HG03558 (cell line): ENCODE results near the gene BARX2.

Experiments
- ATAC-seq: cut with Tn5 transposase; IDR thresholded peaks from one replicate; pipeline ENCODE4 v1.9.1; 2021; ENCODE audit warnings: moderate number of reproducible peaks; ENCODE audit not compliant: unreplicated experiment; ENCODE audit errors: extremely low read depth

The BARX2 gene

DNA sequence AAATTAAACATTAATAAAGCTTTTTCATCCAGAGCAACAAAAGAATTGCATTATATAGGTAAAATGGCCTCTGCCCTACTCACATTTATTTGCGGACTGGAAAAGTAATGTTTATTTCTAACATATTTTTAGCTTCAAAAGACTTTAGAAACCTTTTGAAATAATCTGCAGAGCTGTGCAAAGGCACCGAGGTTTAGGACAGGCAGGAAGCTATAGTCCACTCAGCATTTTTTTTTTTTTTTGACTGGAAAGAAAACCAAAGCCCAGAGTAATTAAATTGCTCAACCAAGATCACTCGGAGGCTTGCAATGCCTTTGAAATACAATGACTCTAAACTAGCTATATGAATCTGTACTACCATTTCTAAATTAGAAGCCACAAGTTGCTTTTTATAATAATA, 19.1 kb downstream of the BARX2 start:
- no peak for ATAC-seq

DNA sequence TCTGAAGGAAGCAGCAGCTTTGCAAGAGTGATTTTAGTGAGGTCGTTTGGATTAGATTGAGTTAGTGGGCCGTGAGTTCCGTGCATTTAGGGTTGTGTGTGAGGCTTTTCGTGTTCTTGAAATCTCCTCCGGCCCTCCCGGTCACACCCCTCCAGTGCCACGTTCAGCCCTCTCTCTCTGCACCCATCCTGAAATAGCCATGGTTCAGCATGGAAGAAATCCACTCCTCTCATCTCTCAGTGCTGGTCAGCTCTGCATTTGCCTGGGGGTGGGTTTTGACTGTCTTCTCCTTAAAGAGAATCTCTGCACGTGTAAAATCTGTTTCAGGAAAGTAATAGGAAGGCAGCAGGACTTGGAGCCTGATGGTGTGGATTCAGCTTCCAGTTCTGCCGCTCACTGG, 19.8 kb downstream of the BARX2 start:
- ATAC-seq = no peak

DNA sequence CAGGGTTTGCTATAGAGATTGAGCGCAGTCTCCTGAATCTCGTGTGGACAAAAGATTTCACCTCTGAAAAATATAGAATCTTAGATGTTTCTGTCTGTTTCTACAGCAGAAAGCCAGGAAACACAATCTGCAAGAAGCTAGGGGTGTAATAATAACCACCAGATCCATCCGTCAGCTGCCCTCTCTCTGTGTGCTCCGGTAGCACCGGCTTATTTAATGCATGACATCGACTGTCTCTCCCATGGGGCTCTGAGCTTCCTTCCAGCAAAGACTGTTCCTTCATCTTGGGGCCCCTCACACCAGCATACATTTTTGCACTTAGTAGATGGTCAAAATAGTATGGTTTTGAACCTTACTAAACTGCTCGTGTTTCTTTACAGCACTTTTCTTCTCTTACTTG, 20.2 kb downstream of the BARX2 start:
- no peak for ATAC-seq

DNA sequence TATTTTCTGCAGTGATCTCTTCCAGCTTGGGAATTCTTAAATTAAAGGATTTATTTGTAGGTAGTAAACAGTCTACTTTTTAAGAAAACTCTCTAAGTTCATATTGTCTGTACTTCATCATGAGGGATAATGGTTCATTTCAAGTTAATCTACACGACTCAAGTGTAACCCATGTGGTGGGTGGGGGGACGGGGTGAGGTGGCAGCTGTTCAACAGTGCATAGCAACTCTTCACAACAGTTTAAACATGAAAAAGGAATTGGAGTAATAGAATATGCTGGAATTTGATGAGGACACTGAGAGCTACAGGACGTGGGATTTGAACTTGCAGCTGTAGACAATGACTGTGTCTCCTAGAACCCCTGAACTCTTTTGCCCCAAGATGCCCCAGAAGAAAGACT, 20.8 kb downstream of the BARX2 start:
- no peak for ATAC-seq

DNA sequence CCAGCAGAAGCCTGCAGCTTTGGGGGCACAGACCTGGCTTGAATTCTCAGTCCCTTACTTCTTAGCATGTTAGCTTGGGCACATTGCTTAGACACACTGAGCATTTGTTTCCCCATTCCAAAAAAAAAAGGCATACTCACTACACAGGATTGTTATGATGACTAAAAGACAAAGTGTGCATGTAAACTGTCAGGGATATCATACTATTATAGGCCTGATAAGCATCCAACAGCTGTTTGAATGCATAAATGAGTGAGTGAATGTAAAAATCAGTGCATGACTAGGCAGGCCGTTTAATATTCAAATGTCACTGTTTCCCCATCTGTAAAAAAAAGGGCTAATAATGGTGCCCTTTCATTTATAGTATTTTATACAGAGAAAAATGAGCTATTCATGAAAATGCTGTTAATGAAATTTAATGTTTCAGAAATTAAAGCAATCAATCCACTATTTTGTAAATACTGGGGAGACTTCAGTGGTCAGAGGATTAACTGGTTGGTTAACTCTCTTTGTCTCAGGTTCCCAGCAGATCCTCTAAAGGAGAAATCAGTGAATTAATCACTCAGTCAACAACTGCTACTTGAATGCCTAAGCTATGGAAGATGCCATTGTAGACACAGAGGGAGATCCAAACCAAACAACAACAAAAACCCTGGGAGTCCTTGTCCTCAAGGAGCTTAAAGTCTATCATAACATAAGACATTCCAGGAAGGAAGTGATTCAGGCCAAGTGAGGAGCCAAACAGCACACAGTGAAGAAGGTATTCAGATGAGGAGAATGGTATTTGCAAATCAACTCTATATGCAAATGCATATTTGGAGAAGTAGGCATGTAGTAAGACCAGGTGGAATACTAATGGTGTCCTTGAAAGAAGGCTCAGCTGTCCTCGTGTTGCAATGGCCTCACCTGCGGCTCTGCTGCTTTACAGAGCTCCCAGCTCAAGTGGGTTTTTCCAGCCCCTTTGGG, 26.8 kb downstream of the BARX2 start:
- no peak for ATAC-seq

DNA sequence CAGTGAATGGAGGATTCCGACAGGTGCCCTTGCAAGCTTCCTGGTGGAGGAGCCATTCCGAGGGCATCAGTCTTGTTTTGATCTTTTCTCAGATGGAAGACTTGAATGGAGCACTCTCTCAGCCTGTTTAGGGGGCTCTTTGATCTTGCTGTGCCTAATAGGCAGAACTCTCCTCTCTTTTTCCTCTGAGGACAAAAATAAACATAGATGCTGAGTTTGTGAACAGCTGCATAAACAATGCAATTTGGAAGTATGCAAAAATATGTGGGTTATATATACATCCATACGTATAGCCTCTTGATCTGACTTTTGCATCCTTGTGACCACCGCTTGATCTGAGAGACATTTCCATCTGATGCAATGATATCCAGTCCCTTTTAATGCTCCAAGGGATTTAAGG, 29.1 kb downstream of the BARX2 start:
- no peak for ATAC-seq

DNA sequence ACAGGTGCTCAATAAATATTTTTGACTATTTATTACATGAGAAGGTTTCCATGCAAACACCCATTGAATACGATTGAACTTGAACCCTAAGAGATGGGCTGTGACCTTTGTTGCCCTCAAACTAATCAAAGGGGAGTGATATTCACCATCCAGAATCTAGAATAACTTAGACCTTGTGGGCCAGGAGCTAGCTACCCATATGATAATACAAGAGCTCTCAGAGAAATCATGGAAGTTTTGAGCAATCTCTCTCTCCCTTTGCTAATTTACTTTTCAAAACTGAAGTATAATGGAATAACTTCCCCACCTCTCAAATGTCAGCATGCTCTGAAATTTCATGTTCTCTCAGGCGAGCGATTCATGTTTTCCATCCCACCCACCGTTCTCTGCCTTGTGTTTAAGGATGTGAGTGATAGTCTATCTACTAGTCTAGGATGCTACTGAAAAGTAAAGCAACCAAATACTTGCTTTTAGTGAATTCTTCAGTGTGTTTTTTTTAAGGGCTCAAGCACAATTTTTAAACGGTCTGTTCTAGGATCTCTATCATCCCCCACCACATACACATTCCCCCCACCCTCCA, 33.3 kb downstream of the BARX2 start:
- no peak for ATAC-seq

DNA sequence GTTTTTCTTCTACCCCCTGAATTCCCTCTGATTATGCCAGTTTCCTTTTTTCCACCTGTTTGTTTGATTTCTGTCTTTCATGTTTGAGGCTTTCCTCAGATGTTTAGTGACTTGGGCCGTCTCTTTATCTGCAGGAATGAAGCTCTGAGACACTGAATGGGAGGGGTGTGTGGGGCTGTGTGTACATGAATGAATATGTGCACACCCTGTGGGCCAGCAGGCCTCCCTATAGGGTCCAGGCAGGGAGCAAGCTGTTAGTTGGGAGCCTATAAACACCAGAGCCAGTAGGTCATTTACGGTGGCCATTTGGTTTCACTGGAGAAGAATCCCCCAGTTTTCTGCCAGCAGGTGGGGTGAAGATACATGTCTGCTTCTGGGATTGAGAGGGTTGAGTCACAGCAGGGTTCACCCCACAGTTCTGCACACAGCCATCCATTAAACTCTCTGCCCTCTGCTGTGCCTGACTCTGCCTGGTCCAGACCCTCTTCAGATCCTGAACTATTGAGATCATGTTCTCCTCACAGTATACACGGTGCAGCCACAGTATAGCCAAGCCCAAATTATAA, 34.8 kb downstream of the BARX2 start:
- no peak for ATAC-seq

DNA sequence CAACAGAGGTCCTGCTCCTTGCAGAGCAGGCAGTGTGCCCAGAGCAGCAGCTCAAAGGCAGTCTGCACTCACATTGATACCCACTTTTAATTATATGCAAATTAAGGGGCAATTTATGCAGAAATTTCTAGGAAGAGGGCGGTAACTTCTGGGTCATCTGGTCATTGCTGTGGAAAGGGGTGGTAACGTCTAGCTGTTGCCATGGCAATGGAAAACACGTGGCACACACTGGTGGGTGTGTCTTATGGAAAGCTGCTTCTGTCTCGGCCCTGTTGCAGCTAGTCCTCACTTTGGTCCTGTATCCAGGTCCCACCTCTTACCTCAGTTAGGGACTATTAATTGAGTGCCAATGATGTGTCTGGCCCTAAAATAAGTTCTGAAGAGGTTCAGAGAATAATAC, 36.8 kb downstream of the BARX2 start:
- no peak for ATAC-seq

DNA sequence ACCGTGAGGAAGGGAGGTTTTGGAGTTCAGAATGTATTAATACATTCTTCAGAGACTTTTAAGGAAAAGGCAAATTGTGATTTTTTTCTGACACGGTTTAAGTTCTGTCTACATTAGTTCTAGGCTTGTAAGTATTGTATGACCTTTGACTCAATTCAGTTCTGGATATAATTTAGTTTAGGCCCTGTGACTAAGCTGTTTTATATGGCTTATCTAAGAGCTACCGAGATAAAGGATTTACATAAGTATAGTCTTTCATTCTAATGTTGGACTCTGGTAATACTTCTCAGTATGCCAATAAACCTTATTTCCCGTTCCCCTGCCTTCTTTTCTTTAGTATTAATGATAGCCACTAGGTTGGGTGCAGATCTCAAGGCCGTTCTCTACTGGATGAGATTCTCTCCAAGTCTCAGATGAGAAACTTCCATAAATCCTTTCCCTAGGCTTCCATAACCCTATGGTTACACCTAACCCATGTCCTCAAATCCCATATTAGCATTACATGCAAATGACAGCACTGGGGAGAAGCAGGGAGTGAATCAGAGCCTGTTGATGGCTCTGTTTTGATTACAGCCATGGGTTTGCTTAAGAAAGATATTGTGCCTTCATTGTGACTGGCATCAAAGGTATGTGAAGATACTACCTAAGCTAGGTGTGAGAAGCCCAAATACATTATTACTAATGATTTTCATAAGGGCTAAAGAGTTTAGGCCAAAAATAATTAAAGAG, 38.7 kb downstream of the BARX2 start:
- no peak for ATAC-seq

DNA sequence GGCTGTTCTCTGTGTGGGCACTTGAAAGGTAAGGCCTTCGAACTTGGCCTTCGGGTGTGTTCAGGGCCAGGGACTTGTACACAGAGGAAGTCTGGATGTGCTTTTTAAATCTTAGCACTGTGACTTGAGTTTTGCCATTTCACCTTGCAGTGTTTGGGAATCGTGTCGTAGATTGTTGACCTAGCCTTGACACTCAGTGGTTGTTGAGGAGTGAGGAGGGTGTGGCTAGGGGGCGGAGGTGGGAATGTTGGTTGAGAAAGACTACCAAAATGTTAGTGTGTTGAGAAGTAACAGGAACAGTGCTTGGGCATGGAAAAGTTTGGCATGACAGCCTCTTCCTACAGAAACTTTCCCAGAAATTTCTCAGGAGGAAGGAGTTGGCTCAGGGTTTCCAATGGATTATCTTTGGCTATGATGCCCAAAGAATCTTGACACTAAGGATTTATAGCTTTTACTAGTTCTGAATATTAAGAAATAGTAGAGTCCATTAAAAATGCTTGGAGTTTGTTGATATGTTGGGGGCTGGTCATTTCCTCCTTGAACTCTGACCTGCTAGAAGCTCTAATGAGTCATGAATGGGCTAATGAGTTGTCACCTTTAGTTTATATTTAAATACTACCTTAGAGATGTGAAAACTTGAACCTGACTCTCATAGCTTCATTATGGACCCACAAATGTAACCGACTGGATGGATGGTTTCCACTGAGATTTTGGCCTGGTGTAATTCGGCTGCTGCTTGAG, 40.6 kb downstream of the BARX2 start:
- ATAC-seq = no peak

DNA sequence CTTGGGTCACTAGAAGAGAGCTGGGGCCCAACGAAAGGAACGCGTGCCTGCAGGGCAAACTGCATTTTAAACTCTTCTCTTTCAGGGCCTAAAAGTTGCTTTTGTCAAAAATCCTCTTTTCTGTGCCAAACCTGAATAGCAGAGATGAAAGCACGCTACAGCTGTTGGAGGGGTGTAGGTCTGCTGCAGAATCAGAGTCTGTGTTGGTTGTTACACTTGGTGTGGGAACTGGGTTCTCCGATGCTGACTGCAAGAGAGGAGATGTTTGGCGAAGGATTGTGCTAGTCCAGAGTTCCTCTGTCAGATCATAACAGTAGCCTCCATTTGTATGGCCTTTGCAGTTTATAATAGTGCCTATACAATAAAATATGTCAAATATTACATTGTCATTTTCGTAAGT, 41.8 kb downstream of the BARX2 start:
- ATAC-seq = peak; percentile 11

DNA sequence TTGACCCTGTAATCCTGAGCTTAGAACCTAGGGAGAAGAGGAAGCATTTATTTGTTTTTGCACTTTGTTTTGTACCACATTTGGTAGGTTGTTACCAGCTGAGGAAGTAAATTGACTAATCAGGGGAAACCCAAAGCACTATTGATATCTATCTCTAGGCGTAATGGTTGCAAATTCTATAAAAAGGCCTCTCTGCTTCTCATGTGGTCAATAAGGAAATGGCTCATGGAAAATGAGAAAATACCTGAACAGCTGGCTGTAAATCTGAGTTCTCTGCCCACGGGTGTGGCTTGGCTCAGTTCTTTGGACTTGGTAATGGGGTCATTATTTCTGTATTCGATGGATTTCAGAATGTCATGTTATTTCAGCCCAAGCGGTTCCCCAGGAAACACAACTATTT, 42.4 kb downstream of the BARX2 start:
- ATAC-seq = peak; percentile 81

DNA sequence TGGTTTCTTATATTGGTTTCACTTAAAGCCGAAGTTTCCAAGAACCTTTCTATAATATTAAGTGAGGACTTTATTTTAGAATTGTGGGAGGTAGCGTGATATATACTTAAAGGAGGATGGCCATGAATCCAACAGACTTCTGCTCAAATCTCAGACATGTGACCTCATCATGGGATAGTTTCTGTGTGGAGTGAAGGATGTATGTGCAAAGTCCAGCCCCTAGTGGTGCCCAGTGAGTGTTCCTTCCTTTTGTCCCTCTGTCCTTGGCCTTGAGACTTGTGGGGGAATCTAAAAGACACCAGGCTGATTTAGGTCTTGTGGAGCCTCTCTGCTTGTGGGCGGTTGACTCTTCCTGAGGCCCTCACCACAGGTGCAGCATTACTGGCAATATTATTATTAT, 43.7 kb downstream of the BARX2 start:
- no peak for ATAC-seq

DNA sequence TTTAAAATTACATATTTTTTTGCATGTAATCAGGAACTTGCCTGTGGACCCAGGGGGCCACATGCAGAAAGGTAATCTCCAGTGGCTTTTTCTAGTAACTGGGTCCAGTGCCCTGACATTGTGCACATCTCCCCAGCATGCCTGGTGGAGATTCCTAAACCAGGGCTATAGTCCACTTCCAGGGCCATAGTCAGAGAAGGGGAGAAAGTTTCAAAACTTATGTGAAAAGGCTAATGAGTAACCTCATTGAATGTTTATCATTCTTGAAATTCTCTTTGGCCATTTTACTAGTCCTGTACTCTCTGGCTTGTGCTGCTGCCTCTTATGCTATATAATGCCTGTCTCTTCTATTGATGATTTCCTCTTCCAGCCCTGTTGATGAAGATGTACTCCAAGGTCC, 47.8 kb downstream of the BARX2 start:
- no peak for ATAC-seq

DNA sequence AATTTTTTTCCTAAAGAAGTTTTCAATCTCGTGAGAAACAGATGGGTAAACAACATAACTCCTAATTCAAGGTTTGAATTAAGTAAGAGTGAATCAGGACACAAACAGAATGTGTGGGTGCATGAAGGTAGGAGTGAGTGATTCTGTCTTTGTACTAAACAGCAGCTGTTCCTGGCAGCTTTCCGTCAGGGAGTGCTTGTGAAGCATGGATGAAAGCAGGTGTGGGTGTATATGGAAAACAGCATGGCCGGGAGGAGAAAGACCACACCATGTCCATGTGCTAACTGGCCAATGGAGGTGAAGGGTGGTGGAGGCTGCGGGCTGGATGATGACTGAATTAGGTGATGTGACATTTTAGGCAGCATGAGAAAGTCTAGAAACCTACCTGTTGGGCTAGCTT, 49.6 kb downstream of the BARX2 start:
- no peak for ATAC-seq

DNA sequence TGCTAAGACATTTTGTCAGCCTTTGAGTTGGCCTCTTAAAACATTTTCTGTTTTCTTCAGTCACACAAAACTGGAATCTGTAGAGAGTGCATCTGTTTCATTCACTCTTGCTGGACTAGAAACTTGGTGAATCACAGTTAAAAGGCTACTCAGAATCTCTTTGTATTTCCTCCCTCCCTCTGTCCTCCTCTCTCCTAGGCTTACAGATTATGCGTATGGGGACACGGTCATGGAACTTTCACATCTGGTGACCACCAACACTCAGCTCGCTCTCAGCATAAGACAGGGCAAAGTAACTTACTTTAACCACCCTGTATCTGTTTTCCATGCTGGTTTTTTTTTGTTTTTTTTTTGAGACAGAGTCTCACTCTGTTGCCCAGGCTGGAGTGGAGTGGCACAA, 50.4 kb downstream of the BARX2 start:
- ATAC-seq = no peak

DNA sequence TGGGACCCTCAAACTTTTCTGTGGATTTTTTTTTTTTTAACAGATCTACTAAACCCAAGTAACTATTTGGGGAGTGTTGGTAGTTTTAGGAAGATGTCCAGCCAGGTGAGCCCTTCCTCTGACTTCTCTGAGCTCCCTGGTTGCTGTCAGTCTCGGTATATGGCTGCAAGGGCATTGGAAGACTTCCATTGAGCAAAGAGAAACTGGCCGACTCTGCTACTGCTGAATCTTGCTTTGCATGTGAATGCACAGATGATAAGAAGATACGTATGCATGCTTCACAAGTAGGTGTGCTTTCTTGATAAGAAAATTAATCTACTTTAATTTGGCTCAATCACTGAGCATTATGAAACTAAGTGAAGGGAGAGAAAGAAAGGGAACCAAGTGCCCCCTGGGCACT, 51.1 kb downstream of the BARX2 start:
- no peak for ATAC-seq

DNA sequence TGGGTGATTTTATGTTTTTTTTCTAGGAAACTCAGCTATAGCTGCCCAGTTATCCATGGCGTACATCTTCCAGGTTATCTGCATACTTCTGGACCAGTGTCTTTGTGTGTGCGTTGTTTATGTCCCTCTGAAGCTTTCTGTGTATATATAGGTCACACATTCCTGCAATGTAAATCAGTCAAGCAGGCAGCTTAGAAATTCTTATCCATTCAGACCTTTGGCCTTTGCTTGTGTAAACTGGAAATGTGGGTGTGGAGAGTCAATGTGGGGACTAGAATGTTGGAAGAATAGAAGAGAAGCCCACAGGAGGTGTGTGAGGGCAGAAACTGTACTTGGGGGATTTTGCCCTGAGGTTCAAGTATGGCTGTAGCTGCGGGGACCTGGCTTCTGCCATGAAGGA, 51.7 kb downstream of the BARX2 start:
- ATAC-seq = no peak

DNA sequence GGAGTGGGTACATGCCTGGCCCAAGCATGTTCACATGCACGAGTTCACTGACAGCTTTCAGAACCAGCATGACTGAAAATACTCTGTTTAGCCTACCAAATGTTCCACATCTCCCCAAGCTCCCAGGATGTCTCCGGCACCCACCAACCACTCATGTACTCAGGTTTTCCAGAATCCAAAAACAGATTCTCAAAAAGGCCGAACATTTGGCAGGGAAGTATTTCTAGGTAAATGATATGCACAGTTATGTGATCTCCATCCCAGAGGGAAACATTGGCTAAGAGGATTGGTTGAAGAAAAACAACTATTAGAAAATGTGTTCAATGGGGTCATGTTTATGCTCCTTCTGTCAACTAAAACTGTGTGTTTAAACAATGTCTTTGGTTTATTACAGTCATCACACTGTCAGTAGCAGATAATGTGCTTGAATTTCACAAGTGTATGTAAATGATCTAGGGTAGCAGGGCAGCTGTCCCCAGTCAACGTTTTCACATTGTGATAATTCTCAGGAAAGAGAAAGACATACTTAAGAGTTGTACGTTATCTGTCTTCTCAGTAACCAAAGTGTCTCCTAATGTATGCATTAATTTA, 52.3 kb downstream of the BARX2 start:
- no peak for ATAC-seq
